GM12878 (cell line): Measurements from ENCODE around the gene NMBR.

ENCODE experiments used
- CHD2 ChIP-seq: IDR thresholded peaks from 2 replicates; pipeline ENCODE4 v1.6.1; 2011; ENCODE audit warnings: low read depth, low read length, improper control_type of control experiment, borderline replicate concordance
- EP300 ChIP-seq, 2 experiments: fragments of 150-350 bp in 1 of 2; IDR thresholded peaks; 2 replicates each; pipeline ENCODE4 v1.6.1; 2011 to 2012; ENCODE audit warnings: low read depth in 2 of 2, low read length in 2 of 2, borderline replicate concordance in 1 of 2, improper control_type of control experiment in 1 of 2, inconsistent platforms in 1 of 2; ENCODE audit not compliant: control insufficient read depth in 1 of 2
- GABPA ChIP-seq: IDR thresholded peaks from 2 replicates; pipeline ENCODE4 v1.6.1; 2014; ENCODE audit warnings: antibody characterized with exemption, low read depth, mild to moderate bottlenecking, inconsistent platforms
- MXI1 ChIP-seq: fragments of 150-350 bp; IDR thresholded peaks from 2 replicates; pipeline ENCODE4 v1.6.1; 2011; ENCODE audit warnings: low read depth, mild to moderate bottlenecking, inconsistent platforms, low read length, improper control_type of control experiment
- NBN ChIP-seq: fragments of 450-650 bp; IDR thresholded peaks from 2 replicates; pipeline ENCODE4 v1.6.1; 2016
- POLR2A ChIP-seq: IDR thresholded peaks from 2 replicates; pipeline ENCODE4 v1.6.1; 2011; ENCODE audit warnings: low read depth, mild to moderate bottlenecking, low read length
- POLR2AphosphoS2 ChIP-seq: IDR thresholded peaks from 2 replicates; pipeline ENCODE4 v1.6.1; 2011; ENCODE audit warnings: low read depth, mild to moderate bottlenecking, low read length, improper control_type of control experiment, moderate library complexity
- POLR2AphosphoS5 ChIP-seq: IDR thresholded peaks from 2 replicates; pipeline ENCODE4 v1.6.1; 2011; ENCODE audit warnings: mild to moderate bottlenecking, low read length, inconsistent platforms
- RAD51 ChIP-seq: fragments of 450-650 bp; IDR thresholded peaks from 2 replicates; pipeline ENCODE4 v1.6.1; 2016; ENCODE audit warnings: moderate library complexity, mild to moderate bottlenecking, inconsistent platforms
- RCOR1 ChIP-seq: conservative IDR thresholded peaks from 2 replicates; pipeline ENCODE4 v1.6.1; 2012; ENCODE audit warnings: low read depth, low read length, improper control_type of control experiment
- SIN3A ChIP-seq: IDR thresholded peaks from 2 replicates; pipeline ENCODE4 v1.6.1; 2012; ENCODE audit warnings: low read depth, low read length, improper control_type of control experiment
- ZBED1 ChIP-seq: IDR thresholded peaks from 2 replicates; pipeline ENCODE4 v1.6.1; 2016; ENCODE audit warnings: borderline replicate concordance
- TF ChIP-seq, protein P1 (sequence below), 3 experiments: IDR thresholded peaks in 2 of 3; conservative IDR thresholded peaks in 1 of 3; 2 replicates each; pipeline ENCODE4 v1.5.1; 2011; ENCODE audit warnings: low read depth in 3 of 3, low read length in 3 of 3, mild to moderate bottlenecking in 3 of 3, control low read depth in 2 of 3, moderate library complexity in 2 of 3, inconsistent platforms in 1 of 3, mixed read lengths in 1 of 3; ENCODE audit not compliant: control insufficient read depth in 2 of 3, insufficient read depth in 1 of 3; ENCODE audit errors: extremely low read depth in 1 of 3
- TF ChIP-seq, protein P2 (sequence below): IDR thresholded peaks from 2 replicates; pipeline ENCODE4 v1.6.1; 2011; ENCODE audit warnings: low read depth, mild to moderate bottlenecking, low read length, moderate library complexity, borderline replicate concordance; ENCODE audit errors: extremely low read depth

DNA sequence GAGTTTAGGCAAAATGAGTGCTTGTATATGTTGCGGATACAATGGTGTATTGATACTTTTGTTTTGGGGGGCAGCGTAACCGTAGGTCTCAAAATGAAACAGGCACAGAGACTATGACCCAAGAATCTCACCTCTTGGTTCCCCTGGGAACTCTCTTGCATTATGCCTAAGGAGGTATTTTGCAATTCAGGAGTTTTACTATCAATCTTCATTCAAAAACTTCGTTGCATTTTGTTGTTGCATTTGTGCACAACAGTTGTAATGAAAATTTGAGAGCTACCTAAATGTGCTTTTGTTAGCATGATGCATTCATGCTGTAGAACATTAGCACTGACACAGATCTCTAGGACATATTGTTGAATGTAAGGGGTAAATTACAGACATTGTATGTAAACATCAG lies 18.3 kb upstream of the NMBR start:
- TF ChIP-seq RCOR1: no peak
- no peak for TF ChIP-seq POLR2AphosphoS5
- no peak for TF ChIP-seq NBN
- TF ChIP-seq, protein P1, sequence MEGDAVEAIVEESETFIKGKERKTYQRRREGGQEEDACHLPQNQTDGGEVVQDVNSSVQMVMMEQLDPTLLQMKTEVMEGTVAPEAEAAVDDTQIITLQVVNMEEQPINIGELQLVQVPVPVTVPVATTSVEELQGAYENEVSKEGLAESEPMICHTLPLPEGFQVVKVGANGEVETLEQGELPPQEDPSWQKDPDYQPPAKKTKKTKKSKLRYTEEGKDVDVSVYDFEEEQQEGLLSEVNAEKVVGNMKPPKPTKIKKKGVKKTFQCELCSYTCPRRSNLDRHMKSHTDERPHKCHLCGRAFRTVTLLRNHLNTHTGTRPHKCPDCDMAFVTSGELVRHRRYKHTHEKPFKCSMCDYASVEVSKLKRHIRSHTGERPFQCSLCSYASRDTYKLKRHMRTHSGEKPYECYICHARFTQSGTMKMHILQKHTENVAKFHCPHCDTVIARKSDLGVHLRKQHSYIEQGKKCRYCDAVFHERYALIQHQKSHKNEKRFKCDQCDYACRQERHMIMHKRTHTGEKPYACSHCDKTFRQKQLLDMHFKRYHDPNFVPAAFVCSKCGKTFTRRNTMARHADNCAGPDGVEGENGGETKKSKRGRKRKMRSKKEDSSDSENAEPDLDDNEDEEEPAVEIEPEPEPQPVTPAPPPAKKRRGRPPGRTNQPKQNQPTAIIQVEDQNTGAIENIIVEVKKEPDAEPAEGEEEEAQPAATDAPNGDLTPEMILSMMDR (IDR thresholded peaks at IDR 0.05 in 2 of 3, conservative IDR thresholded peaks at IDR 0.05 in 1 of 3; ENCODE audit: control insufficient read depth in 2 of 3, extremely low read depth in 1 of 3, insufficient read depth in 1 of 3, low read depth in 3 of 3, low read length in 3 of 3): no peak
- no peak for TF ChIP-seq GABPA
- TF ChIP-seq, protein P2, sequence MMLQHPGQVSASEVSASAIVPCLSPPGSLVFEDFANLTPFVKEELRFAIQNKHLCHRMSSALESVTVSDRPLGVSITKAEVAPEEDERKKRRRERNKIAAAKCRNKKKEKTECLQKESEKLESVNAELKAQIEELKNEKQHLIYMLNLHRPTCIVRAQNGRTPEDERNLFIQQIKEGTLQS: no peak
- TF ChIP-seq ZBED1: no peak
- TF ChIP-seq EP300 (IDR thresholded peaks at IDR 0.05; ENCODE audit: borderline replicate concordance in 1 of 2, control insufficient read depth in 1 of 2, low read depth in 2 of 2, low read length in 2 of 2): no peak
- no peak for TF ChIP-seq POLR2A
- no peak for TF ChIP-seq CHD2
- TF ChIP-seq MXI1: no peak
- TF ChIP-seq RAD51: no peak
- no peak for TF ChIP-seq POLR2AphosphoS2
- no peak for TF ChIP-seq SIN3A
